CD4-positive, alpha-beta T cell treated with Interleukin-15 for 4 hours (primary cell): ENCODE measurements around the gene CFAP20DC.
"Not testable (repeated sequence)": the region's sequence is repeated elsewhere in the genome, so short reads cannot be mapped to it uniquely, and the experiment has no call there.

Experiments used
- DNase-seq: peaks from one replicate; pipeline ENCODE4 v3.0.0-alpha.2; 2020; ENCODE audit warnings: low spot score

Gene CFAP20DC

DNA sequence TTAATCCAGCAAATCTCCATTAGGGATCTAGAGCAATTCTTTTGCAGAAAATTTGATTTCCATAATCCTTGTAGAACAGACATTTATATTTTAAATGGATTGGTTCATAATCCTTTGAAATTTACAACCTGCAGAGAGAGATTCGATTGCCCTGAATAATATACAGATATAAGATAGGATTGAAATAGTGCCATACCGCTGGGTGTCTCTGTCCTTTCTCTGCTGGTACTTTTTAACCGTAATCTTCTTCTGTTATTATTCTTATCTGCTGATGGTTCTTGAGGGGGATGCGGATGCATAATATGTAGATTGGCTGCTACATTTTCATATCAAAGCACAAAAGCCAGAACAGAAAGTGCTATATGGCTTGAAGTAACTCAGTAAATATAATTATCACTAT is 182.2 kb downstream of the CFAP20DC start:
- no peak for DNase-seq

GRCh38 chr3:58866079-58866478 is 183.7 kb downstream of the CFAP20DC start:
- DNase-seq = no peak

DNA sequence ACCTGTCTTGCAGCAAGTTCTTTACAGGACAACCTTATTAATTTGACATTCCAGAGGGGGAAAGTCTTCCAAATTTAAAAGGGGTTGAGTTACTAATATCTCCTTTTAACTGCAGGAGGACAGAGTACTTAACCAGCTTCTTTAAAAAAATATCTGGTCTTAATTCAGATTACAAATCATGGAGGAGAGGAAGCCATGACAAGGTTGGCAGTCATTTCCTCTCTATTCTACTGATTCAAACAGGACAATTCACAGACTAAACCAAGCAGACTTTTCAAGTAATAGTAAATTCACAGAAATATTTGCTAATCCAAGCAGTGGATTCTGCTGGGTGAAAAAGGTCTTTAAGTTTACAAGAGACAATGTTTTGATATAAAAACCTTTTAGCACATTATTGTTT is 185.3 kb downstream of the CFAP20DC start:
- no peak for DNase-seq

- DNase-seq = no peak
Observed at GRCh38 chr3:58863206-58863605, 186.6 kb downstream of the CFAP20DC start.

GRCh38 chr3:58861551-58861950 is 188.3 kb downstream of the CFAP20DC start:
- DNase-seq = no peak

- DNase-seq = no peak
Observed at GRCh38 chr3:58858126-58858525, 191.7 kb downstream of the CFAP20DC start.

DNA sequence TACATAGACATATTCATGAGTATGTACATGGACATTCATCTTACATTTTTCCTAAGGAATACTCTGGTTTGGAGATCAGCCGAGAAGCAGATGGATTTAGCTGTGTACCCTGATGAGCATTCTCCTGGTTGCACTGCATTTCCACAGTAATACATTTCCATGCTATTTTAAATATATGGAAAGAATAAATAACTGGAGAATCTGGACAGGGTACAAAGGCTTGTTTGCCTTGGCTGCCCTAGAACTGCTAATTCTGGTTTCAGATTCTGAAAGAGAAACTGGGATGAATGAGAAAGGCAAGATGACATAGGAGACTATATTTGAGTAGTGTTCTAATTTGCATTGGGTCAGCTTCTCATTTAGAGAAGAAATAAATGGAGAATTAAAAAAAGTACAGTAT is 192.4 kb downstream of the CFAP20DC start:
- no peak for DNase-seq

DNA sequence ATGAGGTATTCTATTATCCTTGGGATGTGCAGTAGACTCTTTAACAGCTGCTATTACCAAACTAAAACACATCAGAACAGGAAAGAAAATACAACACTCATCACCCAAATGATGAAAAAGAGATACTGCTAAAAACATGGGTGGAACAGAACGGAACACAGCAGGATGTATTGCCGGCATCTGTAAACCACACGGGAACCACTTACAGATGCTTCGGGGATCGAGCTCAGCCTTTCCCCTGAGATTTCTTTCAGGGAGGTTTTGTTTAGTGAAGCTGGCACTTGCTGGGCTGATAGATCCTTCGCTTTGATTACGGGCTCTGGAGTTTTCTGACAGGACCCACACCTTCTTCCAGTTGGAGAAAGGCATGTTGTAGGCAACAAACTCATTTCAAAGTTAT is 201.0 kb downstream of the CFAP20DC start:
- no peak for DNase-seq

- DNase-seq = not testable (repeated sequence)
Observed at GRCh38 chr3:58842050-58842747, 207.6 kb downstream of the CFAP20DC start.

GRCh38 chr3:58840949-58841348 is 208.9 kb downstream of the CFAP20DC start:
- DNase-seq = no peak

DNA sequence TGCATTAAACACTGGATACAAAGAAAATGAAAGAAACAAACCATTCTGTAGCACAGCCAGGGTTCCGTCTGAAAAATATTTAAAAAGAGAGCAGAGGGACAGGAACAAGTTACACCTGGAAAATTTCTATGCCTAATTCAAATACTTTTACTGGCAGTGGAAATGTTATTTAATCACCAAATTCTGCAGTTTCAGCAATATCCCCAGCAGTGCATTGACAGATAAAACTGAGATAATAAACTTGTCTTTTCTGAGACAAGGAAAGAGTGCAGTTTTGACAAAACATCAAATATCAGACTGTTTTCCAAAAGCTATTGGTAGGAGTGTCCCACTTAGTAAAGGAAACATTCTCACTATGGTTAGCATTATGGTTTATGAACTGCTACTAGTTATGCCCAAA is 209.9 kb downstream of the CFAP20DC start:
- no peak for DNase-seq

- no peak for DNase-seq
Observed at GRCh38 chr3:58839187-58839586, 210.6 kb downstream of the CFAP20DC start.

DNA sequence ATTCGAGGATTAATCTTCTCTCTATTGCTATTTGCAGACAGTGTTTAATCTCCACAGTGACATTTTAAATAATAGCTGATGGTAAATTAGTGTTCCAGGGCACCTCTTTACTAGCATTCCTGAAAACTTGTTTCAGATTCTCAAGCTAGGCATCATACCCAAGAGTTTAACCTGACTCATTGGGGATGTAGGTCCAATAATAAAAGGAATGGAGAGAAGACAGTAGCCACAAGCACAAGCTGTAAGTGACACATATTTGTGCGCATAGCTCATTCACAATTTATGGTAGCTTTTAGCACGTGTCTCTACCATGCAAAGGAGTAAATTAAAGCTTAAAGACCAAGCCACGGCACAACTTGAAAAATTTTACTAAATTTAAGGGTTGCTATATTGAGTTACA is 212.0 kb downstream of the CFAP20DC start:
- no peak for DNase-seq

DNA sequence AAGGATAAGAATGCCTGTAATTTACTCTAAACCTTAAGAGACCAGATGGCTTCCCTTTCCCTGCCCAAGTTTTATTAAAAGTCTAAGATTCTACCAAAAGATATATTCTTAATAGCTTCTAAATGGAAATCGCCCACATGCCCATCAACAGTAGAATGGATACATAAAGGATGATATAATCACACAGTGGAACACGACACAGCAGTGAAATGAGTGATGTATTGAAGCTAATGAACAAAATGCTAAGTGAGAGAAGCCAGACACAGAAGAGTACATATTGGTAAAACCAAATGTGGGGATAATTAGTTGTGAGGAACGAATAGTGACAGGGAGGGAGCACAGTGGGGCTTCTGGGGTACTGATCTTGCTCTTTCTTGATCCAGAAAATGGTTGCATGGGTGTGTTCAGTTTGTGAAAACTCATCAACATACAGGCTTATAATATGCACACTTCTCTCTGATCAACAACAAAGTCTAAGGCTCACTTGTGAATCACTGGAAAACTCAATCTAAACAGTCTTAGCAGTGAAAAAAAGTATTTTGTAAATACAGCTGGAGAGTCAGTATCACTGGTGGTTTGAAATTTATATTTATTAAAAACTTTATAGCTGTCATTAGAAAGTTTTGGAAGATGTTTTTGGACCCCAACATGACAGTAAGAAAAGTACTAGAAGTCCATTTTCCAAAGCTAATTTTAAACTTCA is 212.5 kb downstream of the CFAP20DC start:
- no peak for DNase-seq

DNA sequence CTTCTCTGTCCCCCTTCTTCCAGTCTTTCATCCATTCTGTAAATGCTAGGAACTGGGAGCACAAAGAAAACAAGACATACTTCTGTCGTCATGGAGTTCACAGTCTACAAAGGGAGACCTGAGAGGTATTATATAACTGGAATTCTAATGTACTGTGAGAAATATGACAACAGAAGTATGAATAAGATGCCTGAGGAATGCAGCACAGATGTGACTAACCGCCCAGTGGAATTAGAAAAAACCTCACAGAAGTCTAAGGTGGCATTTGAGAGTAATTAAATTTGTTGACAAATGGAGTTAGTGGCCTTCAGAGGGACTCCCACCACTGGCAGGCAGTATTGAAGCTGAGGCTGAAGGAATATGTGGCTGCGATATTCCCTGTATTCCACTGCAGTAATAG is 214.7 kb downstream of the CFAP20DC start:
- no peak for DNase-seq

GRCh38 chr3:58833491-58833890 is 216.3 kb downstream of the CFAP20DC start:
- no peak for DNase-seq

DNA sequence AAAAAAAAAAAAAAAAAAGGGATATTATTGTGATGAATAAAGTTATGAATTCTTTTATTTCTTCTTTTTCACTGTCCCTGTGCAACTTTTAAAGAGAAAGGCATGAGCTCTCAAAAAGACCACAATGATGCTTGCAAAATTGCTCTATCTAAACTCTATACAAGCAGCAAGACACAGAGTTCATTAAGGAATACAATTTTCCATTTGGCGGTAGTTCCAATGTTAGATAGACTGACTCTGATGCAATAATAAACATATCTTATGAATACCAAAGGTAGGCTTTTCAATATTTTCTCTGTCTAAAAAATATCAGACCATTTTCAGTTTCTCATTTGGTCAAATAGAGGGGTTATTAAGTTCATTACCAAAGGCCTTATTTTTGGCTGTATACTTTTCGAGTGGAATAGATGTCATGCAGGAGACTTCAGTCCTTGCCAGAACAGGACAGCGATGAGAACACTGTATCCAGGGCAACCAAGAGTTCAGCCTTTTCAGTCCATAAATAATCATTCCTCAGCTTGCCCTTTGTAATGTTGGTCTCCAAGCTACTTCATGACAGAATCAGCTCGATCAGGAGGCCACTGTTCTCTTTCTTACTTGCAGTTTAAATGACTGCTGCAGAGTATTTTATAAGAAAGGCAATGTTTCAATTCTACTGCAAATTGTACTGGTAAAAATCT is 220.4 kb downstream of the CFAP20DC start:
- DNase-seq = no peak

DNA sequence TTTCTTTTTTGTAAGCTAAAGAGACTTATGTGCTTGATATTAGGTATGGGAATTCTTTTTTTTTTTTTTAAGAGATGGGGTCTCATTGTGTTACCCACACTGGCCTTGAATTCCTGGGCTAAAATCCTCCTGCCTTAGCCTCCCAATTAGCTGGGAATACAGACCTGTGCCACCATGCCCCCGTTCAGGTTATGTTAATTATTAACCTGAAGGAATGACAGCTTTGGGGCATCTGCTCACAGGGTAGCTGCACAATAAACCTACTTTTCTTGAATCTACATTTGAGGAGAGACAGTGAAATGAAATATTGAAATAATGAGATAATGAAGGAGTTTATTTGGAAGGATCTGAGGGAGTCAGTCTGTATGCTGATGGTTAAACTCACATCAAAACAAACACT is 225.0 kb downstream of the CFAP20DC start:
- no peak for DNase-seq

DNA sequence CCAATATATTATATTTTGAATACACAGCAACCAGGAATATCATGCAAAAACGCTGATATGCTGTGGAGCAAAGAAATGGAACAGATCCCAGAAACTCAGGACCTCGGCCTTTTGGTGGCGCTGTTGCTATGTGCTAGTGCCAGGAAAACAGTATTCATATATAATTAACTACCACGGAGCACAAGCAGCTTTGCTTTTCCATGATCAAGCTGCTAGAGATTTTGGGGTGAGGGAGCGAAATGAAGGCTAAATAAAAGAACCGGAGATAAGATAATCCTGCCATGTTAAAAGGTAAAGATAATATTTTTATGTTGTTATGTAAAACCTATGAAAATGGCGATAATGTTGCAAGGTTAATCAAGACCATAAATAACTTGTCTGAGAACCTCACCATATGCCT is 225.5 kb downstream of the CFAP20DC start:
- DNase-seq = peak; percentile 17

- not testable (repeated sequence) for DNase-seq
Observed at GRCh38 chr3:58806551-58807244, 243.1 kb downstream of the CFAP20DC start.

DNA sequence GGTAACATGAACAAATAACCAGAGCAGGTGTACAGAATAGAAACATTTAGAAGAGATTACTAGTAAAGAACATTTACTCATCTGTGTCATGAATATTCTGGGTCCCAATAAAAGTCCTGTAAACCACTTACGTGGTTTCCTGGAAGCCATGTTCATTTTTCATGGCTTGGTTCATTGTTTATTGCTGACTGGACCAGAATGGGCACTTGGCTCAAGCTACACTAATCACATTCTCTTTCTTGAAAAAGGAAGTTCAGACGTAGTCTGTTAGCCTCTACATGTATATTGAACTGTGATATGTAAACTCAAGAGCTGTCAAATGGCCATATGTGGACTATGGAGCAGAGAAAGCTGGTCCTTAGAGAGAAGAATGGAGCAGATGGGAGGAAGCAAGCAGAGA is 244.9 kb downstream of the CFAP20DC start:
- DNase-seq = no peak

GRCh38 chr3:58801541-58801940 is 248.3 kb downstream of the CFAP20DC start:
- DNase-seq = no peak

- DNase-seq = no peak
Observed at GRCh38 chr3:58800940-58801339, 248.9 kb downstream of the CFAP20DC start.
